Liver (tissue), 9 donors: ENCODE measurements around the gene TLE5. TPM values are rescaled to one million over a fixed set of nuclear protein-coding genes. Genes with fewer than 3 reads are reported as not detected.
A peak's percentile ranks its signal among the peaks of the same experiment; 100 is the strongest.

ENCODE experiments used
- DNase-seq: peaks from one replicate; pipeline ENCODE4 v3.0.0-alpha.2; 2017; ENCODE audit warnings: low spot score
- H3K27ac ChIP-seq, 2 donors: one replicate each; pipeline ENCODE4 v1.7.0; 2013; ENCODE audit warnings: inconsistent platforms in 2 of 2, low read length in 2 of 2, control low read depth in 1 of 2, low read depth in 1 of 2, mild to moderate bottlenecking in 1 of 2
- H3K27me3 ChIP-seq, 4 donors: one replicate each; pipeline versions ENCODE4 v1.6.1 to v1.7.0; 2013; ENCODE audit warnings: low read length in 3 of 4, inconsistent platforms in 1 of 4, mild to moderate bottlenecking in 1 of 4, moderate library complexity in 1 of 4; ENCODE audit not compliant: control insufficient read depth in 4 of 4, insufficient read depth in 4 of 4
- H3K36me3 ChIP-seq, 4 donors: one replicate each; pipeline versions ENCODE4 v1.6.1 to v1.7.0; 2013; ENCODE audit warnings: low read length in 3 of 4, mild to moderate bottlenecking in 3 of 4, low read depth in 1 of 4, moderate library complexity in 1 of 4; ENCODE audit not compliant: control insufficient read depth in 4 of 4, insufficient read depth in 3 of 4
- H3K4me1 ChIP-seq, 4 donors: one replicate each; pipeline versions ENCODE4 v1.6.1 to v1.7.0; 2013; ENCODE audit warnings: low read length in 3 of 4, mild to moderate bottlenecking in 3 of 4, moderate library complexity in 1 of 4; ENCODE audit not compliant: control insufficient read depth in 4 of 4, insufficient read depth in 4 of 4
- H3K4me3 ChIP-seq, 3 donors: one replicate each; pipeline versions ENCODE4 v1.6.1 to v1.7.0; 2013; ENCODE audit warnings: low read length in 3 of 3, control low read depth in 1 of 3, low read depth in 1 of 3, mild to moderate bottlenecking in 1 of 3
- H3K9ac ChIP-seq, 2 donors: one replicate each; pipeline ENCODE4 v1.7.0; 2013; ENCODE audit warnings: low read length in 2 of 2, mild to moderate bottlenecking in 2 of 2, moderate library complexity in 2 of 2, control low read depth in 1 of 2, low read depth in 1 of 2
- H3K9me3 ChIP-seq, 4 donors: one replicate each; pipeline versions ENCODE4 v1.6.1 to v1.7.0; 2013; ENCODE audit warnings: low read length in 3 of 4; ENCODE audit not compliant: control insufficient read depth in 4 of 4
- ATF3 ChIP-seq: IDR thresholded peaks from 2 replicates; pipeline ENCODE4 v1.6.1; 2016; ENCODE audit warnings: antibody characterized with exemption
- EGR1 ChIP-seq, 2 donors: IDR thresholded peaks; 2 replicates each; pipeline ENCODE4 v1.6.1; 2016 to 2018; ENCODE audit warnings: antibody characterized with exemption in 2 of 2, low read depth in 2 of 2
- FOXA1 ChIP-seq: IDR thresholded peaks from 2 replicates; pipeline ENCODE4 v1.6.1; 2016; ENCODE audit warnings: antibody characterized with exemption
- FOXA2 ChIP-seq: IDR thresholded peaks from 2 replicates; pipeline ENCODE4 v1.6.1; 2016; ENCODE audit warnings: antibody characterized with exemption
- GABPA ChIP-seq, 2 donors: IDR thresholded peaks in 1 of 2; conservative IDR thresholded peaks in 1 of 2; 2 replicates each; pipeline ENCODE4 v1.6.1; 2016; ENCODE audit warnings: antibody characterized with exemption in 2 of 2, mild to moderate bottlenecking in 1 of 2, moderate library complexity in 1 of 2
- HNF4A ChIP-seq, 2 donors: conservative IDR thresholded peaks; 2 replicates each; pipeline ENCODE4 v1.6.1; 2016; ENCODE audit warnings: antibody characterized with exemption in 2 of 2, mild to moderate bottlenecking in 2 of 2
- HNF4G ChIP-seq: IDR thresholded peaks from 2 replicates; pipeline ENCODE4 v1.6.1; 2016; ENCODE audit warnings: antibody characterized with exemption
- JUND ChIP-seq, 2 donors: IDR thresholded peaks; 2 replicates each; pipeline ENCODE4 v1.6.1; 2016; ENCODE audit warnings: antibody characterized with exemption in 2 of 2
- MAX ChIP-seq: IDR thresholded peaks from 2 replicates; pipeline ENCODE4 v1.6.1; 2016; ENCODE audit warnings: antibody characterized with exemption
- NR2F2 ChIP-seq: IDR thresholded peaks from 2 replicates; pipeline ENCODE4 v1.6.1; 2016; ENCODE audit warnings: antibody characterized with exemption
- RAD21 ChIP-seq, 2 donors: IDR thresholded peaks; 2 replicates each; pipeline ENCODE4 v1.6.1; 2016; ENCODE audit warnings: antibody characterized with exemption in 2 of 2, mild to moderate bottlenecking in 2 of 2
- RXRA ChIP-seq, 2 donors: IDR thresholded peaks; 2 replicates each; pipeline ENCODE4 v1.6.1; 2017 to 2018; ENCODE audit warnings: antibody characterized with exemption in 2 of 2, mild to moderate bottlenecking in 1 of 2
- SP1 ChIP-seq: IDR thresholded peaks from 2 replicates; pipeline ENCODE4 v1.6.1; 2018; ENCODE audit warnings: antibody characterized with exemption, mild to moderate bottlenecking
- TAF1 ChIP-seq: conservative IDR thresholded peaks from 2 replicates; pipeline ENCODE4 v1.6.1; 2016; ENCODE audit warnings: antibody characterized with exemption, mild to moderate bottlenecking
- YY1 ChIP-seq: IDR thresholded peaks from 2 replicates; pipeline ENCODE4 v1.6.1; 2016; ENCODE audit warnings: antibody characterized with exemption, mild to moderate bottlenecking
- ZBTB33 ChIP-seq: IDR thresholded peaks from 2 replicates; pipeline ENCODE4 v1.6.1; 2016; ENCODE audit warnings: antibody characterized with exemption
- WGBS: extraction: QIAGEN DNeasy Blood & Tissue Kit; methylation state at CpG from one replicate; pipeline ENCODE4 v1.1.7; 2013; 5-methylcytosine and 5-hydroxymethylcytosine counted together
- polyA plus RNA-seq, 2 donors: library from polyadenylated mRNA; stranded (reverse) in 1 of 2; unstranded in 1 of 2; fragments of 200-250 nt in 1 of 2; fragments of >200 nt in 1 of 2; fragmentation: Nextera tagmentation in 1 of 2; extraction: Ambion mirVana in 1 of 2; gene quantifications; one replicate each; pipeline versions ENCODE4 v1.2.1 to v1.2.3, GENCODE V29; 2013 to 2015
- total RNA-seq, 2 donors: library from RNA; depleted of rRNA; stranded (reverse); fragments of >200 nt; gene quantifications; one replicate each; pipeline ENCODE4 v1.2.3, GENCODE V29; 2014
- TF ChIP-seq, protein P1 (sequence below): fragments of 150-350 bp; IDR thresholded peaks from 2 replicates; pipeline ENCODE4 v1.5.1; 2017; ENCODE audit warnings: improper control_type of control experiment, low read depth, low read length; ENCODE audit not compliant: missing input control
- donor health status: healthy.
- donor health status: healthy.
- donor health status: healthy.
- donor health status: healthy.
- donor health status: healthy.

Gene TLE5
- total and polyA plus RNA-seq, 4 donors, result 47.2 to 166 (median 54.9) TPM

GRCh38 chr19:3066482-3067049 is 4.3 kb upstream of the TLE5 start:
- H3K27ac ChIP-seq, result no peak overlapping the region
- no peak overlapping the region for H3K4me3 ChIP-seq
- no peaks in the 10 kb centered on the region for H3K9me3 ChIP-seq
- WGBS, result 84% methylated on average over 16 of the region's 16 CpGs
- no peaks in the 10 kb centered on the region for H3K27me3 ChIP-seq
- peaks cover 0 to 5% (median 2%) of the 10 kb centered on the region in 4 donors for H3K4me1 ChIP-seq
- no peaks in the 10 kb centered on the region for H3K36me3 ChIP-seq
- no peak for DNase-seq
- no peak overlapping the region for H3K9ac ChIP-seq
- TF ChIP-seq FOXA2, result no peak
- TF ChIP-seq RAD21 (IDR thresholded peaks at IDR 0.05), result no peak
- TF ChIP-seq, protein P1, sequence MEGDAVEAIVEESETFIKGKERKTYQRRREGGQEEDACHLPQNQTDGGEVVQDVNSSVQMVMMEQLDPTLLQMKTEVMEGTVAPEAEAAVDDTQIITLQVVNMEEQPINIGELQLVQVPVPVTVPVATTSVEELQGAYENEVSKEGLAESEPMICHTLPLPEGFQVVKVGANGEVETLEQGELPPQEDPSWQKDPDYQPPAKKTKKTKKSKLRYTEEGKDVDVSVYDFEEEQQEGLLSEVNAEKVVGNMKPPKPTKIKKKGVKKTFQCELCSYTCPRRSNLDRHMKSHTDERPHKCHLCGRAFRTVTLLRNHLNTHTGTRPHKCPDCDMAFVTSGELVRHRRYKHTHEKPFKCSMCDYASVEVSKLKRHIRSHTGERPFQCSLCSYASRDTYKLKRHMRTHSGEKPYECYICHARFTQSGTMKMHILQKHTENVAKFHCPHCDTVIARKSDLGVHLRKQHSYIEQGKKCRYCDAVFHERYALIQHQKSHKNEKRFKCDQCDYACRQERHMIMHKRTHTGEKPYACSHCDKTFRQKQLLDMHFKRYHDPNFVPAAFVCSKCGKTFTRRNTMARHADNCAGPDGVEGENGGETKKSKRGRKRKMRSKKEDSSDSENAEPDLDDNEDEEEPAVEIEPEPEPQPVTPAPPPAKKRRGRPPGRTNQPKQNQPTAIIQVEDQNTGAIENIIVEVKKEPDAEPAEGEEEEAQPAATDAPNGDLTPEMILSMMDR, result no peak
- TF ChIP-seq ATF3, result no peak
- no peak for TF ChIP-seq YY1
- no peak for TF ChIP-seq SP1
- TF ChIP-seq JUND (IDR thresholded peaks at IDR 0.05), result no peak
- TF ChIP-seq HNF4G, result no peak
- TF ChIP-seq MAX, result no peak
- TF ChIP-seq EGR1 (IDR thresholded peaks at IDR 0.05; ENCODE audit: low read depth in 2 of 2), result no peak

- no peak for TF ChIP-seq TAF1
- no peak for TF ChIP-seq HNF4A (conservative IDR thresholded peaks at IDR 0.05)
- no peak for TF ChIP-seq ATF3
- TF ChIP-seq FOXA1, result no peak
- no peak for TF ChIP-seq YY1
- no peak for TF ChIP-seq MAX
- no peak for TF ChIP-seq FOXA2
- TF ChIP-seq NR2F2, result no peak
- no peak for TF ChIP-seq GABPA (IDR thresholded peaks at IDR 0.05 in 1 of 2, conservative IDR thresholded peaks at IDR 0.05 in 1 of 2)
- no peak for TF ChIP-seq RAD21 (IDR thresholded peaks at IDR 0.05)
- 58% methylated on average over 15 of the region's 15 CpGs for WGBS
- H3K36me3 ChIP-seq, result no peaks in the 10 kb centered on the region
- peak overlapping the region in 1 of 2 donors; percentile 13 for H3K27ac ChIP-seq
- H3K9ac ChIP-seq, result no peak overlapping the region
- DNase-seq, result no peak
- H3K27me3 ChIP-seq, result no peaks in the 10 kb centered on the region
- H3K4me3 ChIP-seq, result no peak overlapping the region
- H3K9me3 ChIP-seq, result no peaks in the 10 kb centered on the region
- H3K4me1 ChIP-seq, result peaks cover 0 to 10% (median 4%) of the 10 kb centered on the region in 4 donors
Measured at GRCh38 chr19:3065675-3066357, 3.5 kb upstream of the TLE5 start.

DNA sequence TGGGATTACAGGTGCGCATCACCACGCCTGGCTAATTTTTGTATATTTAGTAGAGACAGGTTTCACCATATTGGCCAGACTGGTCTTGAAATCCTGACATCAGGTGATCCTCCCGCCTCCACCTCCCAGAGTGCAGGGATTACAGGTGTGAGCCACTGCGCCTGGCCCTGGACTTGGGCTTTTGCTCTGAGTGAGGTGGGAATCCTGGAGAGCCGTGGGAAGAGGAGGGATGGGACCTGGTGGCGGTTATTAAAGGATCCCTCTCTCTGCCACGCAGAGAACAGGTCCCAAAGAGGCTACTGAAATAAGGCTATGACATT is 1.7 kb upstream of the TLE5 start:
- DNase-seq, result no peak
- TF ChIP-seq ZBTB33 (no peak), HNF4G (no peak), RAD21 (IDR thresholded peaks at IDR 0.05) (no peak), EGR1 (IDR thresholded peaks at IDR 0.05; ENCODE audit: low read depth in 2 of 2) (no peak), NR2F2 (no peak), SP1 (no peak), YY1 (no peak), MAX (no peak), GABPA (IDR thresholded peaks at IDR 0.05 in 1 of 2, conservative IDR thresholded peaks at IDR 0.05 in 1 of 2) (no peak), RXRA (IDR thresholded peaks at IDR 0.05) (no peak), FOXA2 (no peak)
- no peak overlapping the region for H3K4me3 ChIP-seq
- WGBS, result 98% methylated on average over 7 of the region's 7 CpGs
- H3K4me1 ChIP-seq, result peaks cover 0 to 13% (median 6%) of the 10 kb centered on the region in 4 donors
- H3K27ac ChIP-seq, result no peak overlapping the region
- H3K36me3 ChIP-seq, result peaks cover 0 to 6% (median 4%) of the 10 kb centered on the region in 4 donors
- no peaks in the 10 kb centered on the region for H3K9me3 ChIP-seq
- no peak overlapping the region for H3K9ac ChIP-seq
- H3K27me3 ChIP-seq, result no peaks in the 10 kb centered on the region
